Stimulated activated CD8-positive, alpha-beta memory T cell treated with anti-CD3 and anti-CD28 coated beads, Interleukin-4, amount 100 ng/mL, for 48 hours (primary cell): Measurements from ENCODE around the gene MEIS2.

Source experiments
- DNase-seq: peaks from one replicate; pipeline ENCODE4 v3.0.0-alpha.2; 2020

Gene MEIS2

GRCh38 chr15:36863570-36863969 lies 236.8 kb downstream of the MEIS2 start:
- no peak for DNase-seq

- DNase-seq, result no peak
Measured at GRCh38 chr15:36860792-36861191, 239.6 kb downstream of the MEIS2 start.

- DNase-seq, result no peak
Measured at GRCh38 chr15:36858423-36858822, 241.9 kb downstream of the MEIS2 start.

- no peak for DNase-seq
Measured at GRCh38 chr15:36856339-36856973, 243.9 kb downstream of the MEIS2 start.

- DNase-seq, result no peak
Measured at GRCh38 chr15:36850864-36851263, 249.5 kb downstream of the MEIS2 start.

GRCh38 chr15:36845270-36845669 lies 255.1 kb downstream of the MEIS2 start:
- no peak for DNase-seq

GRCh38 chr15:36844534-36844998 lies 255.8 kb downstream of the MEIS2 start:
- no peak for DNase-seq

- DNase-seq, result no peak
Measured at GRCh38 chr15:36843822-36844221, 256.5 kb downstream of the MEIS2 start.

GRCh38 chr15:36841193-36841592 lies 259.2 kb downstream of the MEIS2 start:
- no peak for DNase-seq
